Brain microvascular endothelial cell (primary cell): ENCODE data around the gene RNF213.

ENCODE experiments used
- DNase-seq: peaks from one replicate; pipeline ENCODE4 v3.0.0-alpha.2; 2020
- H3K27ac ChIP-seq: fragments of 250-450 bp; sonication (Bioruptor Pico); 2 replicates; pipeline ENCODE4 v1.5.1; 2020; ENCODE audit warnings: mild to moderate bottlenecking, moderate library complexity
- H3K27me3 ChIP-seq: fragments of 250-450 bp; sonication (Bioruptor Pico); replicated peaks from 2 replicates; pipeline ENCODE4 v1.5.1; 2020; ENCODE audit warnings: mild to moderate bottlenecking
- H3K36me3 ChIP-seq: fragments of 250-450 bp; sonication (Bioruptor Pico); replicated peaks from 2 replicates; pipeline ENCODE4 v1.5.1; 2020; ENCODE audit warnings: mild to moderate bottlenecking
- H3K4me3 ChIP-seq: 2 replicates; pipeline ENCODE4 v1.5.1; 2011; ENCODE audit warnings: low read depth, mild to moderate bottlenecking, control low read depth, low read length, moderate library complexity
- CTCF ChIP-seq: IDR thresholded peaks from 2 replicates; pipeline ENCODE4 v1.5.1; 2011; ENCODE audit warnings: low read depth, mild to moderate bottlenecking, moderate library complexity, low read length, control low read depth, inconsistent platforms; ENCODE audit errors: missing control alignments
- in situ Hi-C: cut with HindIII; loops from 2 replicates; pipeline ENCODE4 v1.10.0; 2017; ENCODE audit warnings: low sequenced_read_pairs, low pct_ligation_motif_present

Gene RNF213

GRCh38 chr17:80218391-80218790 is 42.3 kb upstream of the RNF213 start:
- no peak overlapping the region for H3K4me3 ChIP-seq
- TF ChIP-seq CTCF = no peak

GRCh38 chr17:80219013-80219762 is 41.5 kb upstream of the RNF213 start:
- in situ Hi-C loops = no loop called here
- Histone ChIP-seq H3K27ac (no peak overlapping the region), H3K27me3 (no peaks in the 10 kb centered on the region), H3K4me3 (peak overlapping the region; percentile 61), H3K36me3 (no peaks in the 10 kb centered on the region)
- no peak for TF ChIP-seq CTCF
- peak; percentile 64 for DNase-seq

More at GRCh38 chr17:80218391-80218790, 42.3 kb upstream of the RNF213 start:
- no peaks in the 10 kb centered on the region for H3K36me3 ChIP-seq
- H3K27ac ChIP-seq = no peak overlapping the region
- H3K27me3 ChIP-seq = no peaks in the 10 kb centered on the region
- no peak for DNase-seq
- in situ Hi-C loops = no loop called here

GRCh38 chr17:80219763-80220053 is 40.9 kb upstream of the RNF213 start:
- Histone ChIP-seq H3K27me3 (no peaks in the 10 kb centered on the region), H3K36me3 (no peaks in the 10 kb centered on the region), H3K4me3 (peak overlapping the region; percentile 61), H3K27ac (no peak overlapping the region)
- TF ChIP-seq CTCF = no peak
- no peak for DNase-seq
- in situ Hi-C loops = no loop called here

- DNase-seq = peak; percentile 40
- peak within 1 kb of the TSS; percentile 61 for H3K4me3 ChIP-seq
- in situ Hi-C loops = no loop called here
- no peak within 1 kb of the TSS for H3K27ac ChIP-seq
- no peaks in the 10 kb centered on the region for H3K36me3 ChIP-seq
- H3K27me3 ChIP-seq = no peaks in the 10 kb centered on the region
- no peak for TF ChIP-seq CTCF
Observed at GRCh38 chr17:80220054-80220735, 40.5 kb upstream of the RNF213 start, which contains the start of the genes SGSH and SLC26A11. SGSH (minus strand) TSS chr17:80220333; CDS start chr17:80220313, 20 bp downstream. SLC26A11 (plus strand) TSS chr17:80220427; CDS start chr17:80221561, 1,134 bp downstream.

GRCh38 chr17:80220736-80221215 is 39.9 kb upstream of the RNF213 start:
- Histone ChIP-seq H3K27ac (no peak overlapping the region), H3K4me3 (peak overlapping the region; percentile 61), H3K36me3 (no peaks in the 10 kb centered on the region), H3K27me3 (no peaks in the 10 kb centered on the region)
- no peak for DNase-seq
- no peak for TF ChIP-seq CTCF
- in situ Hi-C loops = no loop called here
